ENCODE results near the gene SUN2. TPM values are rescaled to one million over a fixed set of nuclear protein-coding genes. Genes with fewer than 3 reads are reported as not detected.
A peak's percentile ranks its signal among the peaks of the same experiment; 100 is the strongest.

Gene SUN2
- total RNA-seq, 6 donors from 2014 or later: 191 to 436 (median 275) TPM

DNA sequence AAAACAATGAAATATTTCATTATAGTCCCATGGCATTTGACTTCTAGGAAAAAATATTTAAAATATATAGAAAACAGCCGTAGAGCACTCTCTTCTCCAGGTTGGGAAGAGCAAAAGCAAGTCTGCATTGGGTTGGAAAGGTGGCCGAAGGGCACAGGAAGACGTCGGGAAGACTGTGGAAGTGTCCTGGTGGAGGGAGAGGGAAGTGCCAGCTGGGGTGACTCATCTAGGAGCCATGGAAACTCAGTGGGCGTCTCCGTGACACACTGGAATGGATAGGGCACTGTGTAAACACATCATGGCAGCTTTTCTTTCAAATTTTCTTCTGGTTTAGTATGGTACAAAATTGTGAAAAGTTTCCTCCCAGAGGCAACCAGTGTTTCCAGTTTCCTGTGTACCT, 37.4 kb downstream of the SUN2 start:
- Histone ChIP-seq H3K27ac (peak overlapping the region in 3 of 4 donors; percentile 48 to 77 (median 59)), H3K36me3 (peaks cover 17 to 71% (median 45%) of the 10 kb centered on the region in 4 donors), H3K27me3 (no peaks in the 10 kb centered on the region), H3K4me3 (no peak overlapping the region), H3K4me1 (peaks cover 27 to 39% (median 32%) of the 10 kb centered on the region in 4 donors), H3K9me3 (no peaks in the 10 kb centered on the region)
- ATAC-seq (ENCODE audit: low FRiP score in 2 of 2): peak; percentile 92 to 93
- TF ChIP-seq EP300 (IDR thresholded peaks at IDR 0.05) (no peak), POLR2AphosphoS5 (IDR thresholded peaks at IDR 0.05) (peak in 1 of 2 donors; percentile 15), POLR2A (IDR thresholded peaks at IDR 0.05) (no peak)
- TF ChIP-seq, protein P1, sequence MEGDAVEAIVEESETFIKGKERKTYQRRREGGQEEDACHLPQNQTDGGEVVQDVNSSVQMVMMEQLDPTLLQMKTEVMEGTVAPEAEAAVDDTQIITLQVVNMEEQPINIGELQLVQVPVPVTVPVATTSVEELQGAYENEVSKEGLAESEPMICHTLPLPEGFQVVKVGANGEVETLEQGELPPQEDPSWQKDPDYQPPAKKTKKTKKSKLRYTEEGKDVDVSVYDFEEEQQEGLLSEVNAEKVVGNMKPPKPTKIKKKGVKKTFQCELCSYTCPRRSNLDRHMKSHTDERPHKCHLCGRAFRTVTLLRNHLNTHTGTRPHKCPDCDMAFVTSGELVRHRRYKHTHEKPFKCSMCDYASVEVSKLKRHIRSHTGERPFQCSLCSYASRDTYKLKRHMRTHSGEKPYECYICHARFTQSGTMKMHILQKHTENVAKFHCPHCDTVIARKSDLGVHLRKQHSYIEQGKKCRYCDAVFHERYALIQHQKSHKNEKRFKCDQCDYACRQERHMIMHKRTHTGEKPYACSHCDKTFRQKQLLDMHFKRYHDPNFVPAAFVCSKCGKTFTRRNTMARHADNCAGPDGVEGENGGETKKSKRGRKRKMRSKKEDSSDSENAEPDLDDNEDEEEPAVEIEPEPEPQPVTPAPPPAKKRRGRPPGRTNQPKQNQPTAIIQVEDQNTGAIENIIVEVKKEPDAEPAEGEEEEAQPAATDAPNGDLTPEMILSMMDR (IDR thresholded peaks at IDR 0.05): peak; percentile 58 to 85 (median 60)
- WGBS, 2 donors: 28 to 31% methylated on average over 6 of the region's 6 CpGs
- DNase-seq: peak in 1 of 2 donors; percentile 82

- 94 to 98% methylated on average over 6 of the region's 6 CpGs for WGBS, 2 donors
- Histone ChIP-seq H3K4me1 (peaks cover 38 to 50% (median 42%) of the 10 kb centered on the region in 4 donors), H3K4me3 (no peak overlapping the region), H3K27ac (peak overlapping the region in 1 of 4 donors; percentile 77), H3K36me3 (peaks cover 16 to 59% (median 33%) of the 10 kb centered on the region in 4 donors), H3K9me3 (no peaks in the 10 kb centered on the region), H3K27me3 (no peaks in the 10 kb centered on the region)
- ATAC-seq (ENCODE audit: low FRiP score in 2 of 2): no peak
- TF ChIP-seq, protein P1 (IDR thresholded peaks at IDR 0.05): no peak
- TF ChIP-seq POLR2AphosphoS5 (IDR thresholded peaks at IDR 0.05): no peak
- TF ChIP-seq POLR2A (IDR thresholded peaks at IDR 0.05): no peak
- TF ChIP-seq EP300 (IDR thresholded peaks at IDR 0.05): no peak
- DNase-seq: no peak
Observed at GRCh38 chr22:38717244-38717643, 38.6 kb downstream of the SUN2 start.

DNA sequence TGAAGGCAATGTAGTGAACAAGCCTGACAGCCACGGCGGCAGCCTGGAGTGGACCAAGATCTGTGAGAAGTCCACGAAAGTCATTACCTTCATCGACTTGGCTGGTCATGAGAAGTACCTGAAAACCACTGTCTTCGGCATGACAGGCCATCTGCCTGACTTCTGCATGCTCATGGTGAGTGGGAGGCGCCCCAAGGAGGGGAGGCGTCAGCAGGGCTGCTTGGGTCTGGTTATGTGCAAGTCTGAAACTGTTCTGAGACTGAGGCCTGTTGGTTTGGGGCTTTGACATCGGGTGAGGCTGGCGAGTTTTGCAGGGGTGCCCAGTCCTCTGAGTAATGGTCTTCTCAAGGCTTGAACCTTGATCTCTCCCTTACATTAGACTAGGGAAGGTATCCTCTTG, 39.0 kb downstream of the SUN2 start:
- no peak for DNase-seq

DNA sequence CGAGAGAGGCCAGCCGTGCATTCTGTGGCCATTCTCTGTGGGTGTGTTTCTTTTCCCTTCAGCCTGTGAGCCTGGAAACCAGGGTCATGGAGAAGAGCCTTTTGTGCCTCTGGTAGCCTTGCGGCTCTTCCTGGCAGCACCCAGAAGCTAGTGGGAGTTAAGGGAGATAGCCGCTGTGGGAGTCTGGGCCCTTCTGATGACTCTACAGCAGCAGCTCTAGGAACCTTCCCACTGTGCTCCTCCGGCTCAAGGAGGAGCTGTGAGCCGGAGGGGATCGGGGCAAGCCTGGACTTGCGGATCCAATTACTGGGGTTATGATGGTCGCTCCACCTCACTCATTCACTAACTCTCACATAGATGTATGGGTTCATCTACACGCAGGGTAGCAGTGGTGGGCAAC, 39.5 kb downstream of the SUN2 start:
- H3K36me3 ChIP-seq: peaks cover 16 to 50% (median 27%) of the 10 kb centered on the region in 4 donors

More for the DNA sequence above, 39.0 kb downstream of the SUN2 start:
- WGBS, 2 donors: 94 to 95% methylated on average over 5 to 9 of the region's 9 CpGs
- TF ChIP-seq, protein P1 (IDR thresholded peaks at IDR 0.05): no peak
- TF ChIP-seq EP300 (IDR thresholded peaks at IDR 0.05) (no peak), POLR2AphosphoS5 (IDR thresholded peaks at IDR 0.05) (no peak), POLR2A (IDR thresholded peaks at IDR 0.05) (no peak)
- Histone ChIP-seq H3K27ac (no peak overlapping the region), H3K4me3 (no peak overlapping the region), H3K36me3 (peaks cover 16 to 55% (median 31%) of the 10 kb centered on the region in 4 donors), H3K27me3 (no peaks in the 10 kb centered on the region), H3K4me1 (peaks cover 38 to 54% (median 44%) of the 10 kb centered on the region in 4 donors), H3K9me3 (no peaks in the 10 kb centered on the region)
- ATAC-seq (ENCODE audit: low FRiP score in 2 of 2): no peak

More for the DNA sequence above, 39.5 kb downstream of the SUN2 start:
- H3K27ac ChIP-seq: no peak overlapping the region
- 98 to 99% methylated on average over 10 of the region's 10 CpGs for WGBS, 2 donors
- TF ChIP-seq, protein P1 (IDR thresholded peaks at IDR 0.05): no peak
- TF ChIP-seq POLR2A (IDR thresholded peaks at IDR 0.05) (no peak), EP300 (IDR thresholded peaks at IDR 0.05) (no peak), POLR2AphosphoS5 (IDR thresholded peaks at IDR 0.05) (no peak)
- H3K4me1 ChIP-seq: peaks cover 38 to 58% (median 44%) of the 10 kb centered on the region in 4 donors
- H3K4me3 ChIP-seq: no peak overlapping the region
- no peak for ATAC-seq (ENCODE audit: low FRiP score in 2 of 2)
- no peaks in the 10 kb centered on the region for H3K27me3 ChIP-seq
- no peaks in the 10 kb centered on the region for H3K9me3 ChIP-seq
- no peak for DNase-seq

Data from upper lobe of left lung (tissue), 6 donors.